GM10248 (cell line): ENCODE measurements around the gene NKX1-1.

Experiments used
- CTCF ChIA-PET: fragments of 300-600 bp; sonication (Branson Sonifier 250); formaldehyde crosslinking; extraction: SDS; loops from one replicate; lab custom pipeline; 2021; ENCODE audit warnings: antibody characterized with exemption; lab: Yijun Ruan, JAX
- POLR2A ChIA-PET: fragments of 350-650 bp; sonication (Branson Sonifier 250); formaldehyde crosslinking; extraction: SDS; loops from one replicate; lab custom pipeline; 2020; ENCODE audit warnings: antibody characterized with exemption; lab: Yijun Ruan, JAX
- DNase-seq: peaks from one replicate; pipeline ENCODE4 v3.0.0; 2012; ENCODE audit errors: extremely low spot score
- TF ChIP-seq, protein P1 (sequence below): IDR thresholded peaks from 2 replicates; pipeline ENCODE4 v1.5.1; 2012; ENCODE audit warnings: mild to moderate bottlenecking, low read depth; ENCODE audit errors: extremely low read depth, missing control alignments, control extremely low read depth

The NKX1-1 gene

DNA sequence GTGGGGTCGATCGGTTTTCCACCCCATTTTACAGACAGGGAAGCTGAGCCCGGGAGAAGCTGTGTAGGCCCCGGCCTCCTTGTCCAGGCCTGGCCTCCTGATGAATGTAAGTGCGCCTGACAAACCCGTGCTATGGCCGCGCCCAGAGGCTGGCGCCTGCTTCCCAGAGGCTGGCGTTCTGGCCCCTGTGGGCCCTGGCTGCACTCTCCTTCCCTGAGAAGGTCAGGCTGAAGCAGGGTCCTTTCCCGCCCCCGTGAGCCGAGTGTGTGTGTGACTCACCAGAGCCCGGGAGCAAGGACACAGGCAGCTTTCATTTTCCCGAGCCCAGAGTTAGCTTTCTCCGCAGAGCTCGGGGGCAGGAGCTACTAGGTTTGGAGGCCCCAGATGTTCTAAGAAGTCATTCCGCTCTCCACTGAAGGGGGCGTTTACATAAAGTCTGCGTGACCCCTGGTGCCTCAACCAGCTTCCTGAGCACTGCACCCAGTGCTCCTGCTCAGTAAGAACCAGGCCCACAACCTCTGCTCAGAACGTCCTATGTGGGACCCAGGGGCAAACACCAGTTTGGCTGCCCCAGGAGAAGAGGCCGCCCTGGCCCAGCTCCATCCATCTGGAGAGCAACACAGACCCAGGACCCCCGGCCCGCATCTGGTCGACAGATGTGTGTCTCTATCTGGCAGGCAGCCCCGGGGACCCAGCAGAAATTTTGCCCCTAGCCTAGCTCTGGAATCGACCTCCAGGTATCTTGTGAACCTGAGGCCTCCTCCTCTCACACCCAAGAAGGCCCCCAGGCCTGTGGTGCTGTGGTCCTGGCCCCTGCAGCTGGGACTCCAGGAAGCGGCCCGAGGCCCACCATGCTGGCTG, 45.6 kb downstream of the NKX1-1 start:
- DNase-seq = no peak
- ChIA-PET POLR2A (no interaction called here), CTCF (interaction anchor here (0.8 to 1.3 kb wide), 3 partner anchors 10 to 230 kb away, joined by 3 to 4 read pairs (median 3); partner anchors contain the start of gene UVSSA)
- TF ChIP-seq, protein P1, sequence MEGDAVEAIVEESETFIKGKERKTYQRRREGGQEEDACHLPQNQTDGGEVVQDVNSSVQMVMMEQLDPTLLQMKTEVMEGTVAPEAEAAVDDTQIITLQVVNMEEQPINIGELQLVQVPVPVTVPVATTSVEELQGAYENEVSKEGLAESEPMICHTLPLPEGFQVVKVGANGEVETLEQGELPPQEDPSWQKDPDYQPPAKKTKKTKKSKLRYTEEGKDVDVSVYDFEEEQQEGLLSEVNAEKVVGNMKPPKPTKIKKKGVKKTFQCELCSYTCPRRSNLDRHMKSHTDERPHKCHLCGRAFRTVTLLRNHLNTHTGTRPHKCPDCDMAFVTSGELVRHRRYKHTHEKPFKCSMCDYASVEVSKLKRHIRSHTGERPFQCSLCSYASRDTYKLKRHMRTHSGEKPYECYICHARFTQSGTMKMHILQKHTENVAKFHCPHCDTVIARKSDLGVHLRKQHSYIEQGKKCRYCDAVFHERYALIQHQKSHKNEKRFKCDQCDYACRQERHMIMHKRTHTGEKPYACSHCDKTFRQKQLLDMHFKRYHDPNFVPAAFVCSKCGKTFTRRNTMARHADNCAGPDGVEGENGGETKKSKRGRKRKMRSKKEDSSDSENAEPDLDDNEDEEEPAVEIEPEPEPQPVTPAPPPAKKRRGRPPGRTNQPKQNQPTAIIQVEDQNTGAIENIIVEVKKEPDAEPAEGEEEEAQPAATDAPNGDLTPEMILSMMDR = no peak

DNA sequence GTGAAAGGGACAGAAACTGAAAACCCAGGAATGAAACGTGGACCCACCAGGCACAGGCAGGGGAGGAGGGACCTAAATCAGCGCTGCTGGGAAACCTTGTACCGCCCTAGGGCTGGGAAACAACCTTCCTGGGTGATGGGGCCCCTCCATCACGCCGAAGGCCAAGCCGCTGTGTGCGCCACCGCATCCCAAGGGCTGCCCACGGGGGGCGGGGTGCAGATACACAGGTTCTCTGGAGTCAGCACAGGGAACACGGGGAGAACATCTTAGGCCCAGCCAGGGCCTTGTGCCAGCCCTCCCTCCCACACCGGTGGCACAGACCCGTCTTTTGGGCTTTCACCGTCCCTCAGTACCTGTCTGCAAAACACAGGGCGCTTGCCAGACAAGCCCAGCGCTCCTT, 46.3 kb downstream of the NKX1-1 start:
- TF ChIP-seq, protein P1 = no peak
- ChIA-PET POLR2A (no interaction called here), CTCF (interaction anchor here (1.1 to 1.3 kb wide), 2 partner anchors 229 to 270 kb away, joined by 3 read pairs; no protein-coding TSS in a partner anchor)
- DNase-seq = no peak

DNA sequence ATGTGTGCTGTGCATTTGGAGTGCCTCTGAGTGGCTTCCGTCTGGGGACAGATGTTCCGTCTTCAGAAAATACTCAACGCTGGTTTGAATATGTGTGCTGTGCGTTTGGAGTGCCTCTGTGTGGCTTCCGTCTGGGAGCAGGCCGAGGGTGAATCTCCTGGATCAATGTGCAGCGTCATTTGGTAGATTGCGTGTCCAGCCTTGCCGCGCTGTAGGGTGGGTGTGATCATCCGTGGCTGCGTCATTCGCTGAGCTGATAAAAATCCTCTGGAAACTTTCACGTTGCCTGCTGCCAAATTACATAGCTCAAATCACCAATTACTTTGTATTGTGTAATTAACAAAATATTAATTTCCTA, 47.1 kb downstream of the NKX1-1 start:
- TF ChIP-seq, protein P1 = no peak
- POLR2A ChIA-PET = no interaction called here
- CTCF ChIA-PET = interaction anchor here (1.1 to 2.6 kb wide), 3 partner anchors 12 to 617 kb away, joined by 3 to 5 read pairs (median 3); partner anchors contain the start of gene UVSSA
- DNase-seq = no peak

DNA sequence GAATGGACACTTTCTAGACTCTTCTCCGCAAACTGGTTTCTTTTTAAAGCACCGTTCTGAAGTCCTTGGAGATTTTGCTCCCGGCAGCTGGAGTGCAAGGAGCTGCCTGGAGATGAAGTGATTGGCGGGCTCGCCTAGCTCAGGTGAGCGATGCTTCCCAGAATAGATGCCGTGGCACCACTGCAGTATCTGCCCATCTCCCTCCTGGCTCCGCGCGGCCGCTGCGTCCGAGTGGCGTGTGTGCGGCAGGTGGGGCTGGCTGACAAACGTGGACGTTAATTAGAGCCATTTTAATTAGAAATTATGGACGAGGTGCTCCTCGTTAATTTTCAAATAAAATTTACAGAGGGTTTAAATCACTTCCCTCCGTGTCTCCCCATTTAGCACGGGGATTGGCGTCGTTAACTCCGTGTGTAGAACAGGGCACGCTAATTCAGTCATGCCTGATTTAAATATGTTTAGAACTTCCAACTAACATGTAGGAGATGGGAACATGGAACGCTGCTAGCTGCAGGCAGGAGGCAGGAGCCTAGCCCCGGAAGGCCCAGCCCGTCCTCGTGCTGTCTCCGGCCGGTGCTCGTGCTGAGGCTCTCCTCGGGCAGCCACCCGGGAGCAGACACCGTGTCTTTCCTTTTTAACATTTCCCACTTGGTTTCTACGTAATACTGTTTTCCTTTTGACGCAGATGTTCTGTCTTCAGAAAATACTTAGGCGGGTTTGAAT, 47.7 kb downstream of the NKX1-1 start:
- ChIA-PET POLR2A (no interaction called here), CTCF (interaction anchor here (1.3 to 2.6 kb wide), 2 partner anchors 11 to 616 kb away, joined by 3 to 5 read pairs; partner anchors contain the start of gene UVSSA)
- TF ChIP-seq, protein P1 = no peak
- DNase-seq = no peak

DNA sequence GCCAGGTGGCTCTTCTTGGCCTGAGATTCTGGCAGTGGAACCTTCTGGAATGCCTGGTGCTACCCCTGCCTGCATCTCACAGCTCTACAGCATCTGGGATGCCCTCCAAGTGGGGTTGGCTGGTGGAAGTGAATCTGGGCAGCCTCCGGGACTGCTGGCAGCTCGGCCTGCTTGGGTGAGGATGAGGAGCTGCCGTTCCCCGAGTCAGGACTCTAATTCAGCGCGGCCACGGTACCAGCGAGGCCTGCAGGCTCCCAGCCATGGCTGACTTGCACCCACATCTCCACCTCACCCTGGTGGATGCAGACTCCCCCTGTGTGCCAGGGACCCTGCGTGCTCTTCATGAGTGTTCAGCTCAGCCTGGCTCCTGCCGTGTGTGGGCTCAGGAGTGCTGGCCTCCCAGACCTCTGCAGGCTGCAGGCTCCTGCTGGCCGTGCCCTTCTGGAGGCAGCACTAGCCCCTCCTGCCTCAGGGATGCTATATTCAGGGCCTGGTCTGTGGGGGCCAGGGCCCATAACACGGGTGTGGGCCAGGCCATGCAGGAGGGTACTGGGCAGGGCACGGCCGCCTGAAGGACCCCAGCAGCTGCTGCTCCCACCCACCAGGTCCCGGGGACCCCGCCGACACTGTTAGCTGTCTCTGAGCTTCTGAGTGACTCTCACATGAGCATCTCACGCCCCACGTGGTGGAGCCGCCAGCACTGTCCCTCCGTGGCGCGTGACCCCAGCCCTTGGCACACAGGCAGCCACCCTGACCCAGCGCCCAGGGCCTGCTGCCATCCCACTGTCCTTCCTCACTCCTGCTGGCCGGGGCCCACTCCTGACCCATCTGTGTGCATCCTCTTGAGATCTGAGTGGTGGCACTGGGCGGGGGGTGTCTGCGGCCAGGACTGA, 48.6 kb downstream of the NKX1-1 start:
- TF ChIP-seq, protein P1 = no peak
- DNase-seq = no peak
- ChIA-PET POLR2A (no interaction called here), CTCF (interaction anchor here (0.7 to 4.0 kb wide), 5 partner anchors 8 to 272 kb away, joined by 3 to 20 read pairs (median 3); partner anchors contain the start of gene UVSSA)
